GM12878 (cell line): ENCODE results near the gene KLF9. TPM values are rescaled to one million over a fixed set of nuclear protein-coding genes. Genes with fewer than 3 reads are reported as not detected.

Experiments
- ATAC-seq: fragments of 200-7000 bp; cut with Tn5 transposase; 3 replicates; pipeline ENCODE4 v1.9.1; 2020; ENCODE audit warnings: mild to moderate bottlenecking, moderate library complexity
- BruUV-seq: library from RNA; stranded (reverse); fragments of 400-500 nt; replicated peaks from 2 replicates; lab custom pipeline; 2021; lab: Mats Ljungman, UMichigan
- CTCF ChIA-PET: fragments of 300-600 bp; sonication (Branson Sonifier 250); formaldehyde crosslinking; extraction: SDS; loops from one replicate; lab custom pipeline; 2021; ENCODE audit warnings: inconsistent platforms; lab: Yijun Ruan, JAX
- POLR2A ChIA-PET: fragments of 350-600 bp; formaldehyde crosslinking; extraction: SDS; loops from one replicate; lab custom pipeline; 2021; ENCODE audit warnings: inconsistent platforms; lab: Charles Lee
- RAD21 ChIA-PET: fragments of 300-600 bp; sonication (Branson Sonifier 250); formaldehyde crosslinking; loops from one replicate; lab custom pipeline; 2023; ENCODE audit warnings: antibody characterized with exemption; ENCODE audit not compliant: unreplicated experiment; lab: Charles Lee
- SMC1A ChIA-PET: fragments of 300-600 bp; sonication (Branson Sonifier 250); formaldehyde crosslinking; loops from one replicate; lab custom pipeline; 2023; ENCODE audit not compliant: unreplicated experiment, uncharacterized antibody; lab: Charles Lee
- DNase-seq: peaks from one replicate; pipeline ENCODE4 v3.0.0-alpha.2; 2011; ENCODE audit warnings: low read depth, low spot score
- FAIRE-seq: peaks from 3 replicates; lab custom pipeline; 2011; peaks lifted over from hg19 to GRCh38; lab: Jason Lieb, UNC
- H2AFZ ChIP-seq: 2 replicates; pipeline ENCODE4 v1.6.0; 2011; ENCODE audit warnings: low read depth, low read length, control low read depth; ENCODE audit not compliant: control insufficient read depth
- H3K27ac ChIP-seq: 2 replicates; pipeline ENCODE4 v1.5.1; 2011; ENCODE audit warnings: control low read depth; ENCODE audit not compliant: control insufficient read depth, insufficient read depth
- H3K27me3 ChIP-seq, 2 experiments: replicated peaks in 1 of 2; 2 replicates each; pipeline versions ENCODE4 v1.6.0 to v1.6.1; 2011; ENCODE audit warnings: low read length in 1 of 2; ENCODE audit not compliant: control insufficient read depth in 2 of 2, insufficient read depth in 2 of 2
- H3K36me3 ChIP-seq, 2 experiments: 2 replicates each; pipeline ENCODE4 v1.5.1; 2011; ENCODE audit warnings: low read length in 1 of 2; ENCODE audit not compliant: control insufficient read depth in 2 of 2, insufficient read depth in 2 of 2
- H3K4me1 ChIP-seq: 2 replicates; pipeline ENCODE4 v1.6.1; 2011; ENCODE audit warnings: mild to moderate bottlenecking, low read length, moderate library complexity, mixed read lengths; ENCODE audit not compliant: control insufficient read depth, insufficient read depth
- H3K4me2 ChIP-seq: 2 replicates; pipeline ENCODE4 v1.6.0; 2011; ENCODE audit warnings: control low read depth; ENCODE audit not compliant: control insufficient read depth, insufficient read depth
- H3K4me3 ChIP-seq: fragments of 200-600 bp; sonication (generic); 2 replicates; pipeline ENCODE4 v1.5.1; 2016
- H3K79me2 ChIP-seq: 2 replicates; pipeline ENCODE4 v1.6.0; 2011; ENCODE audit warnings: low read length; ENCODE audit not compliant: control insufficient read depth, insufficient read depth
- H3K9ac ChIP-seq: 2 replicates; pipeline ENCODE4 v1.8.0; 2011; ENCODE audit warnings: low read length, control low read depth, mixed read lengths; ENCODE audit not compliant: control insufficient read depth, insufficient read depth
- H3K9me3 ChIP-seq: replicated peaks from 3 replicates; pipeline ENCODE4 v1.5.1; 2011; ENCODE audit warnings: mild to moderate bottlenecking, low read length; ENCODE audit not compliant: control insufficient read depth, insufficient read depth
- H4K20me1 ChIP-seq: 2 replicates; pipeline ENCODE4 v1.6.0; 2011; ENCODE audit not compliant: control insufficient read depth, insufficient read depth
- JUND ChIP-seq: IDR thresholded peaks from 2 replicates; pipeline ENCODE4 v1.6.1; 2012; ENCODE audit warnings: low read depth, mild to moderate bottlenecking, low read length, improper control_type of control experiment, moderate library complexity
- MTA2 ChIP-seq: fragments of 450-650 bp; IDR thresholded peaks from 2 replicates; pipeline ENCODE4 v1.6.1; 2016; ENCODE audit warnings: low read depth, mild to moderate bottlenecking, moderate library complexity
- NFIC ChIP-seq: IDR thresholded peaks from 2 replicates; pipeline ENCODE4 v1.6.1; 2012; ENCODE audit warnings: low read depth, mild to moderate bottlenecking, inconsistent platforms, low read length, moderate library complexity
- NR2F1 ChIP-seq: fragments of 450-650 bp; conservative IDR thresholded peaks from 2 replicates; pipeline ENCODE4 v1.6.1; 2017; ENCODE audit warnings: mild to moderate bottlenecking
- WGBS: methylation state at CpG from one replicate; pipeline ENCODE4 v1.1.6; 2016; ENCODE audit warnings: low lambda C conversion rate; ENCODE audit not compliant: insufficient replicate concordance, insufficient coverage; ENCODE audit errors: missing lambda C conversion rate; 5-methylcytosine and 5-hydroxymethylcytosine counted together
- in situ Hi-C: fragments of 300-500 bp; cut with MboI; formaldehyde crosslinking; loops from 9 replicates; pipeline ENCODE4 v1.14.3; 2018; ENCODE audit warnings: mixed read lengths
- intact Hi-C: fragments of 100-400 bp; cut with micrococcal nuclease; formaldehyde crosslinking; loops from one replicate; pipeline ENCODE4 v1.14.2; 2022; ENCODE audit not compliant: unreplicated experiment
- polyA plus RNA-seq, 11 experiments: library from polyadenylated mRNA; depleted of rRNA in 4 of 11; unstranded in 6 of 11; stranded (reverse) in 5 of 11; fragments of >200 nt; fragmentation: Nextera tagmentation in 4 of 11; fragmentation: Illumina TruSeq in 1 of 11; extraction: Ambion mirVana in 4 of 11; extraction: Trizol in 1 of 11; gene quantifications; 1 replicate in 1 of 11; 2 replicates in 10 of 11; pipeline versions ENCODE4 v1.2.1 to v1.2.3, GENCODE V29; 2011 to 2016; ENCODE audit warnings: inconsistent platforms in 2 of 11, missing spikeins in 2 of 11, low read depth in 1 of 11
- total RNA-seq, 4 experiments: library from RNA; depleted of rRNA in 3 of 4; stranded (reverse); fragments of >200 nt in 3 of 4; fragmentation: Illumina TruSeq in 1 of 4; extraction: Trizol in 1 of 4; gene quantifications; 2 replicates each; pipeline versions ENCODE4 v1.2.1 to v1.2.3, GENCODE V29; 2013 to 2021
- TF ChIP-seq, protein P1 (sequence below): fragments of 450-650 bp; IDR thresholded peaks from 2 replicates; pipeline ENCODE4 v1.6.1; 2017; ENCODE audit warnings: mild to moderate bottlenecking, moderate library complexity

The KLF9 gene
- total and polyA plus RNA-seq, 10 of the 15 experiments (the other 5 are each of a cell fraction or from before 2014, with no cell fraction given): 0.09 to 0.96 (median 0.83) TPM

DNA sequence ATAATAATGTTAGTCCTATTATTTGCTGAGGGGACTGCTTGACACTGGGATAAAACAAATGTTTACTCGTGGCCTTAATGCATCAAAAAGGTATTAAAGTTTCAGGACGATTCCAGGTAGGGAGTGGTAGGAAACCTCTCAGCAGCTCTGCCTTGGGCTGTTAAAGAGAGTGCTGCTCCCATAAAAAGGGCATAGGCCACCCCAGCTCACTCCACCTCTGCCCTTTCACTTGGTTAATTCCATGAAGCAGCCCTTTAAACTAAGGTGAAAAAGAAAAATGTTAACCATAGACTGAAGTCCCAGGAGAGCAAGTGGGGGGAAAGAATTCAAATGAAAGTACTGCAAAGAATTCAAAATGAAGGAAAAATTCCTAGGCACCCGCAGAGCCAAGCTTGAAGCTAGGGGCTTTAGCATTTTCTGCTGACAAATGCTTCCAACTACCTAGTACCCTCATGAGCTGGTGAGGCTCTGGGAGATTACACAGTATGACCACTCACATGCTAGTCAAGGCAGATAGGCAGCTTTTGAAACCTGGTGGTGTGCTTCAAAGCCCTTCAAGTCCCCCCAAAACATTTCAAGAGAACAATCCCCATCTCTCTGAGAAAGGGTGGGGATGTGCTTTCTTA, 8.5 kb downstream of the KLF9 start:
- Histone ChIP-seq H4K20me1 (no peaks in the 10 kb centered on the region), H3K36me3 (no peaks in the 10 kb centered on the region), H3K9ac (peak overlapping the region; percentile 5; the same call in 1 of the 2 replicates), H3K79me2 (no peaks in the 10 kb centered on the region), H3K27me3 (no peaks in the 10 kb centered on the region), H3K4me2 (peak overlapping the region; percentile 65; the same call in 1 of the 2 replicates), H3K27ac (peak overlapping the region; percentile 48; the same call in 1 of the 2 replicates), H3K4me1 (peaks cover 8% of the 10 kb centered on the region), H2AFZ (peak overlapping the region; percentile 9), H3K4me3 (no peak overlapping the region), H3K9me3 (no peaks in the 10 kb centered on the region)
- in situ Hi-C loops: loop anchor here (25.0 kb wide), 2 partner anchors 1506 to 1769 kb away; partner anchors contain the start of genes ABHD17B and C9orf85
- intact Hi-C loops: no loop called here
- no peak for TF ChIP-seq JUND
- no peak for TF ChIP-seq NFIC
- TF ChIP-seq, protein P1, sequence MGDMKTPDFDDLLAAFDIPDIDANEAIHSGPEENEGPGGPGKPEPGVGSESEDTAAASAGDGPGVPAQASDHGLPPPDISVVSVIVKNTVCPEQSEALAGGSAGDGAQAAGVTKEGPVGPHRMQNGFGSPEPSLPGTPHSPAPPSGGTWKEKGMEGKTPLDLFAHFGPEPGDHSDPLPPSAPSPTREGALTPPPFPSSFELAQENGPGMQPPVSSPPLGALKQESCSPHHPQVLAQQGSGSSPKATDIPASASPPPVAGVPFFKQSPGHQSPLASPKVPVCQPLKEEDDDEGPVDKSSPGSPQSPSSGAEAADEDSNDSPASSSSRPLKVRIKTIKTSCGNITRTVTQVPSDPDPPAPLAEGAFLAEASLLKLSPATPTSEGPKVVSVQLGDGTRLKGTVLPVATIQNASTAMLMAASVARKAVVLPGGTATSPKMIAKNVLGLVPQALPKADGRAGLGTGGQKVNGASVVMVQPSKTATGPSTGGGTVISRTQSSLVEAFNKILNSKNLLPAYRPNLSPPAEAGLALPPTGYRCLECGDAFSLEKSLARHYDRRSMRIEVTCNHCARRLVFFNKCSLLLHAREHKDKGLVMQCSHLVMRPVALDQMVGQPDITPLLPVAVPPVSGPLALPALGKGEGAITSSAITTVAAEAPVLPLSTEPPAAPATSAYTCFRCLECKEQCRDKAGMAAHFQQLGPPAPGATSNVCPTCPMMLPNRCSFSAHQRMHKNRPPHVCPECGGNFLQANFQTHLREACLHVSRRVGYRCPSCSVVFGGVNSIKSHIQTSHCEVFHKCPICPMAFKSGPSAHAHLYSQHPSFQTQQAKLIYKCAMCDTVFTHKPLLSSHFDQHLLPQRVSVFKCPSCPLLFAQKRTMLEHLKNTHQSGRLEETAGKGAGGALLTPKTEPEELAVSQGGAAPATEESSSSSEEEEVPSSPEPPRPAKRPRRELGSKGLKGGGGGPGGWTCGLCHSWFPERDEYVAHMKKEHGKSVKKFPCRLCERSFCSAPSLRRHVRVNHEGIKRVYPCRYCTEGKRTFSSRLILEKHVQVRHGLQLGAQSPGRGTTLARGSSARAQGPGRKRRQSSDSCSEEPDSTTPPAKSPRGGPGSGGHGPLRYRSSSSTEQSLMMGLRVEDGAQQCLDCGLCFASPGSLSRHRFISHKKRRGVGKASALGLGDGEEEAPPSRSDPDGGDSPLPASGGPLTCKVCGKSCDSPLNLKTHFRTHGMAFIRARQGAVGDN: 0 out of 2 replicates have a peak, but pooled peaks have one; percentile 48
- 0 out of 2 replicates have a peak, but pooled peaks have one; percentile 25 for TF ChIP-seq NR2F1
- TF ChIP-seq MTA2: no peak
- ChIA-PET CTCF (interaction anchor here (0.7 to 1.8 kb wide), 7 partner anchors 10 to 180 kb away, joined by 3 to 6 read pairs (median 3); no protein-coding TSS in a partner anchor), SMC1A (interaction anchor here (0.6 to 4.8 kb wide), 5 partner anchors 9 to 196 kb away, joined by 3 to 20 read pairs (median 6); partner anchors contain the start of gene KLF9), RAD21 (interaction anchor here (1.8 to 2.6 kb wide), 2 partner anchors 13 to 66 kb away, joined by 3 to 9 read pairs; no protein-coding TSS in a partner anchor), POLR2A (interaction anchor here (0.7 kb wide), 1 partner anchor 126 kb away, joined by 4 read pairs; no protein-coding TSS in a partner anchor)
- DNase-seq (no peak), ATAC-seq (peak; percentile 51), FAIRE-seq (no peak)
- WGBS: 50% methylated on average over 3 of the region's 3 CpGs
- no TSS peak for BruUV-seq
